ENCODE data around the gene ANK3. TPM values are rescaled to one million over a fixed set of nuclear protein-coding genes. Genes with fewer than 3 reads are reported as not detected.

The ANK3 gene
- total RNA-seq, 1 donor from 2014 or later = 4.0 TPM

DNA sequence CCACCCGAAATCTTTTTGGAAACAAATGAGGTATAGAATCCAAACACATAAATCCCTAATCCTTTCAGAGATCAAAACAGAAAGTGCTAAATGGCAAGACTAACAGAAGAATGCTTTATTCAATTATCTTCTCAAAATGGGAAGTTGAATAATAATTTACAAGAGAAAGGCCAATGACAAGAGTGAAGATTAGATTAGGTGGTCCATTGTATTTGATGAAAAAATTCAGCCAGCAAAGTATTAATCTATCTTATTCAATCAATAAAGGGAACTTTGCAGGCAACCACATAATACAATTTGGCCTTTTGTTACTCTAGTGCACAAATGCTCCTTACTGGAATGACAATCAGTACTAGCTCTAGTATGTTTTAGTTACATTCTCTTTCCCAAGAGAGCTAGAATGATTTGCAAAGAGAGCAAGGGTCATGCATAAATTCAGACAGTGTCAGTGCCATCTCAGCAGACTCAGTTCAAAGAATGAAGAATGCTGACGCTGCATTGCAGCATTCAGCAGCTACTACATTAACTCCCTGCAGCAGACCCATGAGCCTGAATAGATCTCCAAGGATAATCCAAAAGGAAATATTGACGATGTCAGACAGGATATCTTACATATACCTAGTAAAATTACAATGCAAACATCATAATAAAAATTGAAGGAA is 131.8 kb downstream of the ANK3 start:
- TF ChIP-seq, protein P1, sequence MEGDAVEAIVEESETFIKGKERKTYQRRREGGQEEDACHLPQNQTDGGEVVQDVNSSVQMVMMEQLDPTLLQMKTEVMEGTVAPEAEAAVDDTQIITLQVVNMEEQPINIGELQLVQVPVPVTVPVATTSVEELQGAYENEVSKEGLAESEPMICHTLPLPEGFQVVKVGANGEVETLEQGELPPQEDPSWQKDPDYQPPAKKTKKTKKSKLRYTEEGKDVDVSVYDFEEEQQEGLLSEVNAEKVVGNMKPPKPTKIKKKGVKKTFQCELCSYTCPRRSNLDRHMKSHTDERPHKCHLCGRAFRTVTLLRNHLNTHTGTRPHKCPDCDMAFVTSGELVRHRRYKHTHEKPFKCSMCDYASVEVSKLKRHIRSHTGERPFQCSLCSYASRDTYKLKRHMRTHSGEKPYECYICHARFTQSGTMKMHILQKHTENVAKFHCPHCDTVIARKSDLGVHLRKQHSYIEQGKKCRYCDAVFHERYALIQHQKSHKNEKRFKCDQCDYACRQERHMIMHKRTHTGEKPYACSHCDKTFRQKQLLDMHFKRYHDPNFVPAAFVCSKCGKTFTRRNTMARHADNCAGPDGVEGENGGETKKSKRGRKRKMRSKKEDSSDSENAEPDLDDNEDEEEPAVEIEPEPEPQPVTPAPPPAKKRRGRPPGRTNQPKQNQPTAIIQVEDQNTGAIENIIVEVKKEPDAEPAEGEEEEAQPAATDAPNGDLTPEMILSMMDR (IDR thresholded peaks at IDR 0.05) = no peak
- ChIA-PET CTCF (no interaction called here), POLR2A (no interaction called here)
- Mint-ChIP-seq H3K27ac (no peak overlapping the region), H3K4me1 (peaks cover 6% of the 10 kb centered on the region), H3K27me3 (no peaks in the 10 kb centered on the region), H3K9me3 (no peaks in the 10 kb centered on the region), H3K36me3 (ENCODE audit: low read depth) (peaks cover 2% of the 10 kb centered on the region), H3K4me3 (no peak overlapping the region)
- DNase-seq (no peak), ATAC-seq (ENCODE audit: low read depth) (no peak)
- intact Hi-C loops (cut with micrococcal nuclease) = no loop called here

DNA sequence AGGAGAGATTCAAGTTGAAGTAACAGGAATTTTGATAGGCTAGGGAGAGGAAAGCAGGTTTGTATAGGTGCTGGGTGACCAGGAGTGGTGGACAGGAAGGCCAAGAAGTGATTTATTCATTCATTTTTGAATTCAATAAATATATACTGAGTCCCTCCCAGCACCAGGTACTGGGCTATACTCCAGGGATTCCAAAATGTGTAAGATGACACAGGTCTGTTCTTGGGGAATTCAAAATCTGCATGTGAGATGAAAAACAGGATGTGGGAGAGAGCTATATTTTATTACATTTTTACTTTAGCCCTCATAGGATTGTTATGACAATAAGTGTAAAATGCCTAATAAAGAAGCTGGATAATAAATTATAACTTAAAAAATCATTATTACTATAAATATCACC is 134.9 kb downstream of the ANK3 start:
- H3K36me3 Mint-ChIP-seq (ENCODE audit: low read depth) = no peaks in the 10 kb centered on the region
- intact Hi-C loops (cut with micrococcal nuclease) = no loop called here
- H3K27ac Mint-ChIP-seq = no peak overlapping the region
- ChIA-PET CTCF (no interaction called here), POLR2A (interaction anchor here (1.1 kb wide), 1 partner anchor 17 kb away, joined by 3 read pairs; no protein-coding TSS in a partner anchor)
- ATAC-seq (ENCODE audit: low read depth) (no peak), DNase-seq (no peak)
- H3K4me3 Mint-ChIP-seq = no peak overlapping the region
- H3K9me3 Mint-ChIP-seq = no peaks in the 10 kb centered on the region
- H3K27me3 Mint-ChIP-seq = no peaks in the 10 kb centered on the region
- TF ChIP-seq, protein P1 (IDR thresholded peaks at IDR 0.05) = no peak
- H3K4me1 Mint-ChIP-seq = peaks cover 6% of the 10 kb centered on the region

GRCh38 chr10:60253484-60253883 is 136.2 kb downstream of the ANK3 start:
- Mint-ChIP-seq H3K9me3 (no peaks in the 10 kb centered on the region), H3K36me3 (ENCODE audit: low read depth) (no peaks in the 10 kb centered on the region), H3K27me3 (no peaks in the 10 kb centered on the region), H3K27ac (no peak overlapping the region), H3K4me1 (peaks cover 6% of the 10 kb centered on the region), H3K4me3 (no peak overlapping the region)
- TF ChIP-seq, protein P1 (IDR thresholded peaks at IDR 0.05) = no peak
- CTCF ChIA-PET = no interaction called here
- no peak for DNase-seq
- intact Hi-C loops (cut with micrococcal nuclease) = no loop called here
- POLR2A ChIA-PET = no interaction called here
- no peak for ATAC-seq (ENCODE audit: low read depth)

- POLR2A ChIA-PET = no interaction called here
- Mint-ChIP-seq H3K27ac (no peak overlapping the region), H3K36me3 (ENCODE audit: low read depth) (no peaks in the 10 kb centered on the region), H3K4me1 (peaks cover 6% of the 10 kb centered on the region), H3K9me3 (no peaks in the 10 kb centered on the region), H3K4me3 (no peak overlapping the region), H3K27me3 (no peaks in the 10 kb centered on the region)
- TF ChIP-seq, protein P1 (IDR thresholded peaks at IDR 0.05) = no peak
- CTCF ChIA-PET = no interaction called here
- DNase-seq = no peak
- intact Hi-C loops (cut with micrococcal nuclease) = no loop called here
- ATAC-seq (ENCODE audit: low read depth) = no peak
These were observed 137.0 kb downstream of the ANK3 start for GRCh38 chr10:60252688-60253087.

DNA sequence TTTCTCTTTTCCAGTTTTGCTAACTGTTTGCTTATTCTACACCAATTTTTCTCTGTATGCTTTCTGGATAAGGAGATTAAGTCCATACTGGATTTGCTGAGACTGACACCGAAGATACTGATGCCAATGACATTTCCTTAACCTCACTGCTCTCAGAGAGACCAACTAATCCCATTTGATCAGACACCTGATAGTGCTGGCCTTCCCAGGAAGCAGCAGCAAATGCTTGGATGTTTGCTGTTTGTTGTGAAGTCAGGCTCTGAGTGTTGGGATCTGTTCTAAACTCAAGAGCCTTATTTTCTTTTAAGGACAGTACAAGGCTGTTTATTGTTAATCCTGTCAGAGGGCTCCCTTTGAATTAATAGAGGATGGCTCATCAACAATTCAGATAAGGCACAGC is 143.3 kb downstream of the ANK3 start:
- Mint-ChIP-seq H3K27me3 (no peaks in the 10 kb centered on the region), H3K4me1 (no peaks in the 10 kb centered on the region), H3K36me3 (ENCODE audit: low read depth) (no peaks in the 10 kb centered on the region), H3K4me3 (no peak overlapping the region), H3K9me3 (no peaks in the 10 kb centered on the region), H3K27ac (no peak overlapping the region)
- no peak for DNase-seq
- TF ChIP-seq, protein P1 (IDR thresholded peaks at IDR 0.05) = no peak
- ChIA-PET CTCF (no interaction called here), POLR2A (no interaction called here)
- ATAC-seq (ENCODE audit: low read depth) = no peak
- intact Hi-C loops (cut with micrococcal nuclease) = no loop called here

Measured in activated B cell treated with CpG ODN at 0.5 μM for 24 hours (primary cell).